CD4-positive, alpha-beta T cell (primary cell): ENCODE results near the gene B4GALT6. TPM values are rescaled to one million over a fixed set of nuclear protein-coding genes. Genes with fewer than 3 reads are reported as not detected.

ENCODE experiments used
- ATAC-seq: fragments of 200-7000 bp; cut with Tn5 transposase; one replicate; pipeline ENCODE4 v1.10.0; 2022; ENCODE audit warnings: mild to moderate bottlenecking; ENCODE audit not compliant: poor library complexity
- CTCF ChIA-PET: fragments of 350-600 bp; sonication (Branson Sonifier 250); formaldehyde crosslinking; loops from one replicate; lab custom pipeline; 2021; ENCODE audit warnings: antibody characterized with exemption, inconsistent platforms; lab: Charles Lee
- POLR2A ChIA-PET: fragments of 350-600 bp; sonication (Branson Sonifier 250); formaldehyde crosslinking; loops from one replicate; lab custom pipeline; 2021; ENCODE audit warnings: antibody characterized with exemption, inconsistent platforms; lab: Charles Lee
- DNase-seq, 14 experiments: peaks; one replicate each; pipeline ENCODE4 v3.0.0-alpha.2; 2013 to 2020; ENCODE audit warnings: mixed read lengths in 2 of 14
- H3K27ac ChIP-seq, 2 donors: one replicate each; pipeline versions ENCODE4 v1.5.1 to v1.7.0; 2013; ENCODE audit warnings: low read length in 2 of 2, low read depth in 1 of 2, mild to moderate bottlenecking in 1 of 2
- H3K27me3 ChIP-seq, 2 experiments: 1 replicate in 1 of 2; 2 replicates in 1 of 2; pipeline versions ENCODE4 v1.6.1 to v1.7.0; 2013; ENCODE audit warnings: low read length in 2 of 2, control low read depth in 1 of 2, mild to moderate bottlenecking in 1 of 2, moderate library complexity in 1 of 2; ENCODE audit not compliant: insufficient read depth in 2 of 2, control insufficient read depth in 1 of 2
- H3K36me3 ChIP-seq: one replicate; pipeline ENCODE4 v1.6.1; 2013; ENCODE audit warnings: low read length, control low read depth; ENCODE audit not compliant: insufficient read depth
- H3K4me1 ChIP-seq: one replicate; pipeline ENCODE4 v1.6.1; 2013; ENCODE audit warnings: low read length, control low read depth; ENCODE audit not compliant: insufficient read depth
- H3K4me3 ChIP-seq: one replicate; pipeline ENCODE4 v1.5.1; 2013; ENCODE audit warnings: mild to moderate bottlenecking, low read length, moderate library complexity
- H3K9me3 ChIP-seq, 2 experiments: 1 replicate in 1 of 2; 2 replicates in 1 of 2; pipeline versions ENCODE4 v1.6.1 to v1.7.0; 2013; ENCODE audit warnings: low read length in 2 of 2, mild to moderate bottlenecking in 2 of 2, control low read depth in 1 of 2, moderate library complexity in 1 of 2; ENCODE audit not compliant: control insufficient read depth in 1 of 2, insufficient read depth in 1 of 2
- H3K27ac Mint-ChIP-seq: one replicate; pipeline ENCODE4 v1.8.0; 2020; ENCODE audit warnings: mixed read lengths
- H3K27me3 Mint-ChIP-seq: one replicate; pipeline ENCODE4 v1.8.0; 2021; ENCODE audit warnings: mixed read lengths
- H3K36me3 Mint-ChIP-seq: one replicate; pipeline ENCODE4 v1.8.0; 2021; ENCODE audit warnings: low read depth, mixed read lengths
- H3K4me1 Mint-ChIP-seq: one replicate; pipeline ENCODE4 v1.8.0; 2021; ENCODE audit warnings: low read depth, mixed read lengths
- H3K4me3 Mint-ChIP-seq: one replicate; pipeline ENCODE4 v1.8.0; 2020; ENCODE audit warnings: mild to moderate bottlenecking, mixed read lengths
- H3K9me3 Mint-ChIP-seq: one replicate; pipeline ENCODE4 v1.8.0; 2020; ENCODE audit warnings: mixed read lengths
- CTCF ChIP-seq: fragments of 200-600 bp; IDR thresholded peaks from one replicate; pipeline ENCODE4 v1.8.0; 2022; ENCODE audit warnings: antibody characterized with exemption, mild to moderate bottlenecking
- intact Hi-C, 2 experiments: fragments of 100-400 bp; cut with DNase I in 1 of 2; cut with micrococcal nuclease in 1 of 2; formaldehyde crosslinking; loops; one replicate each; pipeline versions ENCODE4 v1.15.1 to v1.9.0; 2023 to 2025; cut with DNase I, micrococcal nuclease
- total RNA-seq, 174 experiments: library from RNA in 2 of 174; stranded (reverse) in 2 of 174; gene quantifications; one replicate each; pipeline ENCODE4 v1.2.3 and lab custom pipeline; 2021 to 2026

B4GALT6 gene
- total RNA-seq, 2 experiments from 2014 or later: 0.75 TPM; not detected in 1

- no peak overlapping the region for H3K27ac Mint-ChIP-seq
- CTCF ChIA-PET: no interaction called here
These were observed 107.7 kb downstream of the B4GALT6 start for GRCh38 chr18:31576670-31577069.

GRCh38 chr18:31575515-31576257 is 108.7 kb downstream of the B4GALT6 start:
- ATAC-seq (no peak), DNase-seq (no peak)
- intact Hi-C loops: no loop called here
- H3K36me3 Mint-ChIP-seq: no peaks in the 10 kb centered on the region
- H3K27ac Mint-ChIP-seq: no peak overlapping the region
- no peak for TF ChIP-seq CTCF
- Histone ChIP-seq H3K9me3 (no peaks in the 10 kb centered on the region), H3K4me1 (no peaks in the 10 kb centered on the region), H3K36me3 (no peaks in the 10 kb centered on the region), H3K27ac (no peak overlapping the region), H3K27me3 (no peaks in the 10 kb centered on the region), H3K4me3 (no peak overlapping the region)
- no peaks in the 10 kb centered on the region for H3K9me3 Mint-ChIP-seq
- H3K4me3 Mint-ChIP-seq: no peak overlapping the region
- ChIA-PET POLR2A (no interaction called here), CTCF (no interaction called here)
- no peaks in the 10 kb centered on the region for H3K4me1 Mint-ChIP-seq
- H3K27me3 Mint-ChIP-seq: no peaks in the 10 kb centered on the region

More at GRCh38 chr18:31576670-31577069, 107.7 kb downstream of the B4GALT6 start:
- intact Hi-C loops: no loop called here
- Mint-ChIP-seq H3K36me3 (no peaks in the 10 kb centered on the region), H3K4me1 (no peaks in the 10 kb centered on the region), H3K27me3 (no peaks in the 10 kb centered on the region), H3K4me3 (no peak overlapping the region), H3K9me3 (no peaks in the 10 kb centered on the region)
- POLR2A ChIA-PET: no interaction called here
- no peak for TF ChIP-seq CTCF
- H3K9me3 ChIP-seq: no peaks in the 10 kb centered on the region
- H3K36me3 ChIP-seq: no peaks in the 10 kb centered on the region
- no peak overlapping the region for H3K27ac ChIP-seq
- H3K4me3 ChIP-seq: no peak overlapping the region
- no peak for ATAC-seq
- no peaks in the 10 kb centered on the region for H3K27me3 ChIP-seq
- DNase-seq: no peak
- no peaks in the 10 kb centered on the region for H3K4me1 ChIP-seq

GRCh38 chr18:31574359-31574758 is 110.0 kb downstream of the B4GALT6 start:
- ATAC-seq: no peak
- Mint-ChIP-seq H3K36me3 (no peaks in the 10 kb centered on the region), H3K27me3 (no peaks in the 10 kb centered on the region), H3K4me1 (no peaks in the 10 kb centered on the region), H3K27ac (no peak overlapping the region), H3K4me3 (no peak overlapping the region), H3K9me3 (no peaks in the 10 kb centered on the region)
- peak in 1 of 14 experiments; percentile 11 for DNase-seq
- H3K36me3 ChIP-seq: no peaks in the 10 kb centered on the region
- intact Hi-C loops: no loop called here
- no peak overlapping the region for H3K27ac ChIP-seq
- H3K4me3 ChIP-seq: no peak overlapping the region
- H3K27me3 ChIP-seq: no peaks in the 10 kb centered on the region
- no peak for TF ChIP-seq CTCF
- CTCF ChIA-PET: interaction anchor here (0.7 to 1.2 kb wide), 2 partner anchors 148 to 992 kb away, joined by 3 to 4 read pairs; no protein-coding TSS in a partner anchor
- POLR2A ChIA-PET: no interaction called here
- no peaks in the 10 kb centered on the region for H3K4me1 ChIP-seq
- H3K9me3 ChIP-seq: no peaks in the 10 kb centered on the region

Other genes starting within 250 kb of the B4GALT6 start
- gene DSG3, start 236.8 kb downstream of the B4GALT6 start, total RNA-seq: not detected
- under 1 TPM; 0.11 to 0.14 TPM for gene DSG2, start 186.4 kb downstream of the B4GALT6 start, total RNA-seq
- not detected for gene TTR, start 92.7 kb downstream of the B4GALT6 start, total RNA-seq
- not detected for gene SLC25A52, start 76.3 kb upstream of the B4GALT6 start, total RNA-seq